DND-41 (cell line): Measurements from ENCODE around the gene FAT1.

Experiments
- ATAC-seq: fragments of 200-7000 bp; cut with Tn5 transposase; 3 replicates; pipeline ENCODE4 v1.9.1; 2021; ENCODE audit warnings: low read depth; ENCODE audit not compliant: insufficient read depth
- DNase-seq: peaks from one replicate; pipeline ENCODE4 v3.0.0-alpha.2; 2020
- H2AFZ ChIP-seq: 2 replicates; pipeline ENCODE4 v1.6.0; 2012; ENCODE audit warnings: low read depth, low read length
- H3K27ac ChIP-seq: 2 replicates; pipeline ENCODE4 v1.5.1; 2012; ENCODE audit warnings: low read length, inconsistent platforms
- H3K27me3 ChIP-seq: fragments of 200-600 bp; sonication (generic); 2 replicates; pipeline ENCODE4 v1.6.0; 2012; ENCODE audit warnings: low read length, mild to moderate bottlenecking, inconsistent platforms; ENCODE audit not compliant: insufficient read depth, poor library complexity
- H3K36me3 ChIP-seq: 2 replicates; pipeline ENCODE4 v1.5.1; 2012; ENCODE audit warnings: low read length, inconsistent platforms; ENCODE audit not compliant: insufficient read depth
- H3K4me1 ChIP-seq: 2 replicates; pipeline ENCODE4 v1.5.1; 2012; ENCODE audit warnings: mild to moderate bottlenecking, low read length; ENCODE audit not compliant: insufficient read depth
- H3K4me2 ChIP-seq: 2 replicates; pipeline ENCODE4 v1.6.0; 2012; ENCODE audit warnings: mild to moderate bottlenecking, moderate library complexity, low read length, inconsistent platforms; ENCODE audit not compliant: insufficient read depth
- H3K4me3 ChIP-seq, 2 experiments: fragments of 200-600 bp in 1 of 2; shearing (Covaris generic) in 1 of 2; 2 replicates each; pipeline ENCODE4 v1.5.1; 2012 to 2016; ENCODE audit warnings: inconsistent platforms in 2 of 2, low read length in 2 of 2, mild to moderate bottlenecking in 2 of 2, low read depth in 1 of 2, moderate library complexity in 1 of 2
- H3K79me2 ChIP-seq: 2 replicates; pipeline ENCODE4 v1.6.0; 2012; ENCODE audit warnings: low read length, inconsistent platforms; ENCODE audit not compliant: insufficient read depth
- H3K9ac ChIP-seq: 2 replicates; pipeline ENCODE4 v1.6.0; 2012; ENCODE audit warnings: low read depth, mild to moderate bottlenecking, inconsistent platforms, low read length, moderate library complexity
- H3K9me3 ChIP-seq: 2 replicates; pipeline ENCODE4 v1.5.1; 2012; ENCODE audit warnings: low read length, moderate library complexity, mild to moderate bottlenecking, inconsistent platforms; ENCODE audit not compliant: insufficient read depth, severe bottlenecking
- H4K20me1 ChIP-seq: 2 replicates; pipeline ENCODE4 v1.6.0; 2012; ENCODE audit warnings: low read length; ENCODE audit not compliant: insufficient read depth
- CTCF ChIP-seq: IDR thresholded peaks from 2 replicates; pipeline ENCODE4 v1.5.1; 2012; ENCODE audit warnings: borderline replicate concordance, low read length, moderate library complexity, mild to moderate bottlenecking; ENCODE audit not compliant: poor library complexity, severe bottlenecking; ENCODE audit errors: extremely low read depth
- EZH2 ChIP-seq: IDR thresholded peaks from 3 replicates; pipeline ENCODE4 v1.6.1; 2012; ENCODE audit warnings: borderline replicate concordance, low read depth, mild to moderate bottlenecking, moderate library complexity, low read length, inconsistent platforms; ENCODE audit not compliant: severe bottlenecking

FAT1 gene

GRCh38 chr4:186707574-186707973, 16.1 kb downstream of the FAT1 start:
- peaks cover 3% of the 10 kb centered on the region for H3K9me3 ChIP-seq
- H3K9ac ChIP-seq = no peak overlapping the region
- ATAC-seq (no peak), DNase-seq (no peak)
- H3K36me3 ChIP-seq = no peaks in the 10 kb centered on the region
- no peak overlapping the region for H3K4me2 ChIP-seq
- H3K4me1 ChIP-seq = no peaks in the 10 kb centered on the region
- H3K27ac ChIP-seq = no peak overlapping the region
- no peaks in the 10 kb centered on the region for H3K27me3 ChIP-seq
- no peak overlapping the region for H3K4me3 ChIP-seq
- H2AFZ ChIP-seq = no peak overlapping the region
- no peaks in the 10 kb centered on the region for H3K79me2 ChIP-seq
- H4K20me1 ChIP-seq = no peaks in the 10 kb centered on the region
- TF ChIP-seq CTCF = no peak

GRCh38 chr4:186704057-186704456, 19.6 kb downstream of the FAT1 start:
- TF ChIP-seq CTCF = no peak
- no peak for TF ChIP-seq EZH2
- H2AFZ ChIP-seq = no peak overlapping the region
- no peak for DNase-seq
- H3K36me3 ChIP-seq = no peaks in the 10 kb centered on the region
- no peak overlapping the region for H3K9ac ChIP-seq
- H3K79me2 ChIP-seq = no peaks in the 10 kb centered on the region
- no peak for ATAC-seq
- no peaks in the 10 kb centered on the region for H3K4me1 ChIP-seq
- H3K4me3 ChIP-seq = no peak overlapping the region
- no peaks in the 10 kb centered on the region for H3K27me3 ChIP-seq
- no peak overlapping the region for H3K27ac ChIP-seq
- H4K20me1 ChIP-seq = no peaks in the 10 kb centered on the region
- no peak overlapping the region for H3K4me2 ChIP-seq
- H3K9me3 ChIP-seq = peaks cover 3% of the 10 kb centered on the region

- Histone ChIP-seq H3K4me3 (no peak overlapping the region), H2AFZ (no peak overlapping the region), H3K27me3 (no peaks in the 10 kb centered on the region), H3K4me2 (no peak overlapping the region), H3K9ac (no peak overlapping the region), H4K20me1 (no peaks in the 10 kb centered on the region), H3K27ac (no peak overlapping the region), H3K9me3 (peaks cover 3% of the 10 kb centered on the region), H3K4me1 (no peaks in the 10 kb centered on the region), H3K36me3 (no peaks in the 10 kb centered on the region), H3K79me2 (no peaks in the 10 kb centered on the region)
- DNase-seq (no peak), ATAC-seq (no peak)
- TF ChIP-seq EZH2 (no peak), CTCF (no peak)
Measured at GRCh38 chr4:186703510-186703909, 20.1 kb downstream of the FAT1 start.

GRCh38 chr4:186702940-186703339, 20.7 kb downstream of the FAT1 start:
- Histone ChIP-seq H3K4me1 (no peaks in the 10 kb centered on the region), H4K20me1 (no peaks in the 10 kb centered on the region), H3K4me2 (no peak overlapping the region), H3K9ac (no peak overlapping the region), H3K79me2 (no peaks in the 10 kb centered on the region), H3K9me3 (no peaks in the 10 kb centered on the region), H3K27me3 (no peaks in the 10 kb centered on the region), H3K36me3 (no peaks in the 10 kb centered on the region), H3K27ac (no peak overlapping the region), H3K4me3 (no peak overlapping the region), H2AFZ (no peak overlapping the region)
- DNase-seq (no peak), ATAC-seq (no peak)
- TF ChIP-seq EZH2 = no peak
